Nephron (organoid): ENCODE data around the gene MGST2.

Experiments
- H3K27ac Mint-ChIP-seq, 3 experiments: 2 replicates each; pipeline ENCODE4 v1.8.0; 2020; ENCODE audit warnings: mixed read lengths in 3 of 3, mild to moderate bottlenecking in 2 of 3, moderate library complexity in 1 of 3
- H3K27me3 Mint-ChIP-seq: 2 replicates; pipeline ENCODE4 v1.8.0; 2021; ENCODE audit warnings: low read depth, mild to moderate bottlenecking, moderate library complexity, mixed read lengths
- H3K36me3 Mint-ChIP-seq: 2 replicates; pipeline ENCODE4 v1.8.0; 2020; ENCODE audit warnings: low read depth, mixed read lengths
- H3K4me1 Mint-ChIP-seq: 2 replicates; pipeline ENCODE4 v1.8.0; 2020; ENCODE audit warnings: mixed read lengths
- H3K4me3 Mint-ChIP-seq, 3 experiments: 2 replicates each; pipeline ENCODE4 v1.8.0; 2020; ENCODE audit warnings: mild to moderate bottlenecking in 3 of 3, mixed read lengths in 3 of 3, moderate library complexity in 2 of 3
- H3K9me3 Mint-ChIP-seq: 2 replicates; pipeline ENCODE4 v1.8.0; 2020; ENCODE audit warnings: mixed read lengths
- TF ChIP-seq, protein P1 (sequence below), 3 experiments: fragments of 200-600 bp; sonication (generic); IDR thresholded peaks; one replicate each; pipeline ENCODE4 v1.5.0; 2021; ENCODE audit warnings: antibody characterized with exemption in 3 of 3; ENCODE audit not compliant: unreplicated experiment in 3 of 3

Gene MGST2

DNA sequence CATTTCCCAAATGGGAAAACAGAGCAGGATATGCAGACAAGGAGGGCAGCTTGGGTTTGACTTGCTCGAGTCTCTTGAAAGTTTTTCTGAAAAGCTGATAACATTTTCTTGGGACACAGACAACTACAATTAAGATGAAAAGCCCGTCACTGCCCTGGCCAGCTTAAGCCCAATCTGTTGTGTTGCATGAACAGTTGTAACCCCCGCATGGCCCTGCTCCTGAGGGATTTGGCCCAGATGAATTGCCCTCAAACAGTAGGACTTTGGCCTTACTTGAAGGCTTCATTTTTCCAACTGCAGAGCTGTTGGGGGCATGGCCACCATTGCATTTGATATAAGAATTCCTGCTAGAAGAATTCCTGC, 40.5 kb upstream of the MGST2 start:
- TF ChIP-seq, protein P1, sequence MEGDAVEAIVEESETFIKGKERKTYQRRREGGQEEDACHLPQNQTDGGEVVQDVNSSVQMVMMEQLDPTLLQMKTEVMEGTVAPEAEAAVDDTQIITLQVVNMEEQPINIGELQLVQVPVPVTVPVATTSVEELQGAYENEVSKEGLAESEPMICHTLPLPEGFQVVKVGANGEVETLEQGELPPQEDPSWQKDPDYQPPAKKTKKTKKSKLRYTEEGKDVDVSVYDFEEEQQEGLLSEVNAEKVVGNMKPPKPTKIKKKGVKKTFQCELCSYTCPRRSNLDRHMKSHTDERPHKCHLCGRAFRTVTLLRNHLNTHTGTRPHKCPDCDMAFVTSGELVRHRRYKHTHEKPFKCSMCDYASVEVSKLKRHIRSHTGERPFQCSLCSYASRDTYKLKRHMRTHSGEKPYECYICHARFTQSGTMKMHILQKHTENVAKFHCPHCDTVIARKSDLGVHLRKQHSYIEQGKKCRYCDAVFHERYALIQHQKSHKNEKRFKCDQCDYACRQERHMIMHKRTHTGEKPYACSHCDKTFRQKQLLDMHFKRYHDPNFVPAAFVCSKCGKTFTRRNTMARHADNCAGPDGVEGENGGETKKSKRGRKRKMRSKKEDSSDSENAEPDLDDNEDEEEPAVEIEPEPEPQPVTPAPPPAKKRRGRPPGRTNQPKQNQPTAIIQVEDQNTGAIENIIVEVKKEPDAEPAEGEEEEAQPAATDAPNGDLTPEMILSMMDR (IDR thresholded peaks at IDR 0.05; ENCODE audit: unreplicated experiment in 3 of 3) = no peak
- Mint-ChIP-seq H3K4me1 (peaks cover 16% of the 10 kb centered on the region), H3K27ac (no peak overlapping the region), H3K9me3 (no peaks in the 10 kb centered on the region), H3K27me3 (no peaks in the 10 kb centered on the region), H3K4me3 (no peak overlapping the region), H3K36me3 (no peaks in the 10 kb centered on the region)

- Mint-ChIP-seq H3K27me3 (no peaks in the 10 kb centered on the region), H3K36me3 (no peaks in the 10 kb centered on the region), H3K4me1 (peaks cover 16% of the 10 kb centered on the region), H3K27ac (no peak overlapping the region), H3K9me3 (no peaks in the 10 kb centered on the region), H3K4me3 (no peak overlapping the region)
- TF ChIP-seq, protein P1 (IDR thresholded peaks at IDR 0.05; ENCODE audit: unreplicated experiment in 3 of 3) = no peak
Observed at GRCh38 chr4:139625482-139625881, 40.1 kb upstream of the MGST2 start.

GRCh38 chr4:139628184-139629012, 37.2 kb upstream of the MGST2 start:
- Mint-ChIP-seq H3K4me1 (peaks cover 16% of the 10 kb centered on the region), H3K27ac (peak overlapping the region; percentile 28 to 32 (median 29)), H3K36me3 (no peaks in the 10 kb centered on the region), H3K9me3 (no peaks in the 10 kb centered on the region), H3K4me3 (peak overlapping the region in 2 of 3 experiments; percentile 3 to 20), H3K27me3 (peaks cover 12% of the 10 kb centered on the region)
- TF ChIP-seq, protein P1 (IDR thresholded peaks at IDR 0.05; ENCODE audit: unreplicated experiment in 3 of 3) = no peak

GRCh38 chr4:139629436-139630125, 36.0 kb upstream of the MGST2 start:
- no peaks in the 10 kb centered on the region for H3K9me3 Mint-ChIP-seq
- peaks cover 15% of the 10 kb centered on the region for H3K4me1 Mint-ChIP-seq
- no peak overlapping the region for H3K4me3 Mint-ChIP-seq
- peak overlapping the region in 2 of 3 experiments; percentile 31 to 62 for H3K27ac Mint-ChIP-seq
- no peaks in the 10 kb centered on the region for H3K36me3 Mint-ChIP-seq
- TF ChIP-seq, protein P1 (IDR thresholded peaks at IDR 0.05; ENCODE audit: unreplicated experiment in 3 of 3) = no peak
- peaks cover 24% of the 10 kb centered on the region for H3K27me3 Mint-ChIP-seq

DNA sequence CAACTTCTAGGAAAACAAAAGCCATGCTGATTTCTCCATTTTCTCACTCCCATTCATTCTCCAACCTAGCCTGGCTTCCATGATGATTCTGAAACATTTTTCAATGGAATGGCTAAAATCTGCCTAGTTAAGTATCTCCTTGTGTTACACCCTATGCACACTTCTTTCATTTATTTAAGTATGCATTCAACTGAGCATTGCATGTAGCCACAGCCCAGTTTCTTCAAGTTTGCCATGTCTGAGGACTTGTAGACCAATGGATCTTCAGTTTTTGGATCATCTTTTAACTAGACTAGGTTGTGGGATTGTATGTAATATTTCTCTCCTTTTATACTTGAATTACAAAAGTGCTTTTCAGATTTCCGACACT, 35.5 kb upstream of the MGST2 start:
- Mint-ChIP-seq H3K4me3 (no peak overlapping the region), H3K27ac (peak overlapping the region in 1 of 3 experiments; percentile 62), H3K9me3 (no peaks in the 10 kb centered on the region), H3K27me3 (peaks cover 24% of the 10 kb centered on the region), H3K4me1 (peaks cover 12% of the 10 kb centered on the region), H3K36me3 (no peaks in the 10 kb centered on the region)
- TF ChIP-seq, protein P1 (IDR thresholded peaks at IDR 0.05; ENCODE audit: unreplicated experiment in 3 of 3) = no peak
